RPMI8226 (cell line): ENCODE data around the gene NUP62.
"Not testable (repeated sequence)": the region's sequence is repeated elsewhere in the genome, so short reads cannot be mapped to it uniquely, and the experiment has no call there.

Experiments used
- DNase-seq: peaks from one replicate; pipeline ENCODE4 v3.0.0-alpha.2; 2015

The NUP62 gene, protein sequence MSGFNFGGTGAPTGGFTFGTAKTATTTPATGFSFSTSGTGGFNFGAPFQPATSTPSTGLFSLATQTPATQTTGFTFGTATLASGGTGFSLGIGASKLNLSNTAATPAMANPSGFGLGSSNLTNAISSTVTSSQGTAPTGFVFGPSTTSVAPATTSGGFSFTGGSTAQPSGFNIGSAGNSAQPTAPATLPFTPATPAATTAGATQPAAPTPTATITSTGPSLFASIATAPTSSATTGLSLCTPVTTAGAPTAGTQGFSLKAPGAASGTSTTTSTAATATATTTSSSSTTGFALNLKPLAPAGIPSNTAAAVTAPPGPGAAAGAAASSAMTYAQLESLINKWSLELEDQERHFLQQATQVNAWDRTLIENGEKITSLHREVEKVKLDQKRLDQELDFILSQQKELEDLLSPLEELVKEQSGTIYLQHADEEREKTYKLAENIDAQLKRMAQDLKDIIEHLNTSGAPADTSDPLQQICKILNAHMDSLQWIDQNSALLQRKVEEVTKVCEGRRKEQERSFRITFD

DNA sequence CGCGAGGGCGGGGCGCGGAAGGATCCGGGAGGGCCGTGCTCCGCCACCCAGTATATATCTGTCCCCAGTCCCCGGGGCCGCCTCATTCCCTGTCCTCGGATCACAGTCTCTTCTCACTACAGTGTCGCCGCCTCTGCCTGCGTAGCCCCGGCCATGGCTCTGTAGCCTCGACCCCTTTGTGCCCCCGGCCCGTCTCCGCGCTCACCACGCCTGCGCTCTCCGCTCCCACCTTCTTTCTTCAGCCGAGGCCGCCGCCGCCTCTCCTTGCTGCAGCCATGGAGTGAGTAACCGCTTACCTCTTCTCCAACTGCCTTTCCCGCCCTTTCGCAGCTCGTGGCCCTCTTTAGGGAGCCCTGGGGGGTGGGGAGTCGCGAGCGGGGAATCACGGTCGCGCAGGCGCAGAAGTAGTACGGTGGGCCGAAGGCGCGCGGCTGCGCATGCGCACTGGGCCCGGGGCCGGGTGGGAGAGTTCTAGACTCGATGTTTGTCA is at the start of gene NUP62, which contains the start of gene ATF5:
TSS of gene NUP62 (minus strand) at position 384 of the 490 bp plus-strand sequence. CDS start 19,697 bp downstream, outside the sequence.
TSS of gene ATF5 (plus strand) at position 85 of the 490 bp plus-strand sequence. CDS start 1,646 bp downstream, outside the sequence.
- DNase-seq, result peak; percentile 94

DNA sequence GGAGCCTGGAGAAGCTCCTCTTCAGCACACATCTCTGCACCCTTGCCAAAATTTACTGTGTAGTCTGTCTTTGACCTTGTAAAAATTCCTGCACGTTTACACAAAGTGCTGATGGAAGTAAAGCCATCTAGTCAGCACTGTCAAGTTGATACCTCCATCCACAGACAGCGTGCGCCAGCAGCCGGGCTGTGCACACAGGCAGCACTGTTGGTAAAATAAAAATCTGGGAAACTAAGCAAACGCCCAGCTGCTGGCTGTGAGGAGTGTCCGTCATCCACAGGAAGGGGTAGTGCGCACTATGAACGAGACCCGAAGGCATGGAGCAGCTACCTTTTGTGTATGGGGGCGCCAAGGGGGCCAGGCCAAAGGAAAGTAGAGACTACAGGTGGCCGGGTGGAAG is 49.0 kb upstream of the NUP62 start:
- no peak for DNase-seq

DNA sequence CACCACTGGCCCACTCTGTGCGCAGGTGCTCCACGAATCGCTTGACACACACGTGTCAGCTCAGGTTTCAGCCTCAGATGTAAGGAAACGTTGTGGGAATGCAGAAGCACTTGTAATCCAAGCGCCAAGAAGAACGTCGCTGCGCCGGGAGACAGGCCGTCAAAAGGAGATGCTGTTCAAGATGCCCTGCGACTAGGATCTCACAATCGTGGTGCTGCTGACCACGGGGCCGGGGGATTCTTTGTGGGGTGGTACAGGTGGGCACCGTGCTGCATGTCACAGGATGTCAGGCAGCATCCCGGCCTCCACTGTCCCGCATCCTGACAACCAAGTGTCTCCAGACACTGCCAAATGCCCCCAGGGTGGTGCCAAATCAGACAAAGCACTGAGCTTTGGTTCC is 48.6 kb upstream of the NUP62 start:
- no peak for DNase-seq

DNA sequence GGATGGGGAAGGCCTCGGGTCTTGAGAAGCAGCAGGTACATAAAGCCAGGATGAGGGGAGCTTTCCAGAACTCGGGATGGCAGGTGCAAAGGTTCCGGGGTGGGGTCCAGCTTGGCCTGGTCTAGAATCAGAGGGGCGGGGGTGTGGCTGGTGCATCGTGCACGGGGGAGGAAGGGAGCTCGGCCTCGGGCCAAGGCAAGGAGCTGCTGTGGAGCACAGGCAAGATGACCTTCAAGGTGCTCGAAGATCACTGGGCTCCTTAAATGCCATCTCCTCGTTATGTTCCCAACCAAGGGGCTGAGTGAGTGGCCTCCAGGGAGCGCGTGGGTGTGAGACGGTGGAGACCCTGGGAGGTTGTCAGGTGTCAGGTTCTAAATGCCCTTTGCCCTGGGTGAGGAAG is 47.8 kb upstream of the NUP62 start:
- DNase-seq, result no peak

DNA sequence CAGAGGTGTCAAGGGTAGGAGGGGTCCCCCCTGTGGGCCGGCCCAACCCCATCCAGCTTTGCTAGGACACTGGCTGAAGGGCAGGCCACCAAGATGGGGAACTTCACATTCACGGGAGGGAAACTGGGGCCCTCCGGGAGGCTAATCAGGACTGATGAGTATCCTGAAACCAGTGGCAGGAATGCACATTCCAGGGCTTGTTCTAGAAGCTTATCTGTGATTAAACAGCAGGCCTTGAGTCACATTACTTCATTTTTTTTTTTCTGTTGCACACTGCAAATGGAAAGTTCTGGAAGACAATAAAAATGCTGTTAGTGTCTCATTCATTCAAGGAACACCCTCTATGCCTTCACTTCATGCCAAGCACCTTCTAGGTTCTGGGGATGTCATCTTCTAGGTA is 47.2 kb upstream of the NUP62 start:
- DNase-seq, result no peak

DNA sequence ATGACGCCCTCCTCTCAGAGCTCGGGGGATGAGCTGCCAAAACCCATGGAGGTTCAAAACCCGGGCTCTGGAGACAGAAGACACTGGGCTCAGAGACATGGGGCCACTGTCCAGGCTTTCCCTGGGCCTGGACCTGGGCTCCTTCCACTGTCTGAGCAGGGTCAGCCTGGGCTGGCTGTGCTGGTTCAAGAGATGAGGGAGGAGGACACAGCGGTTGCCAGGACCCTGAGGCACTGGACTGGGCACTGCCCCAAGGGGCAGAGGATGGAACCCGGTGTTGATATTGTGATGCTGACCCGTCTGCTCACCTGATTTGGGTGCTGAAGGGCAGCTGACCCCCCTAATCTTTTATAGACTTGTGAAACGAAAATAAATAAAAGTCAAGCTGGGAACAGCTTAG is 45.7 kb upstream of the NUP62 start:
- DNase-seq, result no peak

DNA sequence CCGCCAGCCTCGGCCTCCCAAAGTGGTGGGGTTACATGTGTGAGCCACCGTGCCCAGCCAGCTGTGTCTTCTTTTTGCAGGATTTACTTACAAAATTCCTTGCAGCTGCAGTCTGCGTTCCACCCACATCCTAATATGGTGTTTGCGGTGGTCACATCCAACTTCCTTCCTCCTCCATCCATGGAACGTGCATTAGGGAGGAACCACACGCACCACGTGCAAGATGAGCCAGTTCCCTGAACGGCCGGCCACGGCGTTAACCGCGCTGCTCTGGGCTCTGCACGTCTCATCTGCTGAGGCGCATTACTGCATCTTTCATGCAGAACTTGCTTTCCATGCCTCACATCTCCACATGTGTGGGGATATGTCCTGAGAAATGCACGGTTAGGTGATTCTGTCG is 44.7 kb upstream of the NUP62 start:
- DNase-seq, result no peak

DNA sequence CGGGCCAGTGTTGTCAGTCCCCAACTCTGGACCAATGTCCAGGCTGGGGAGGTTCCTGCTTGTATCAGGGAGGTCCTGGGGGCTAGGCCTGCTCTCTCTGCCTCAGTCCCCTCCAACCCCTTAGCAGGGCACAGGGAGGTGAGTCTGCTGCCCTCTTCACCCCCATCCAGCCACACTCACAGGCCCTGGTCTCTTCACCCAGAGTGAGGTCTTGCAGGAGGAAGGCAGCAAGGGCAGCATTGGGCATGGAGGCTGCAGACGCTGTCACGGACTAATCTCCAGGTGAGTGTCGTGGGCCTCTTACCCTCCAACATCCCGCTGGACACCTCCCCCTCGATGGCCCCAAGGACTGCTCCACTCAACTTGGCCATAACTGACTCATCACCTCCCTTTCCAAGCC is 43.5 kb upstream of the NUP62 start:
- DNase-seq, result no peak

DNA sequence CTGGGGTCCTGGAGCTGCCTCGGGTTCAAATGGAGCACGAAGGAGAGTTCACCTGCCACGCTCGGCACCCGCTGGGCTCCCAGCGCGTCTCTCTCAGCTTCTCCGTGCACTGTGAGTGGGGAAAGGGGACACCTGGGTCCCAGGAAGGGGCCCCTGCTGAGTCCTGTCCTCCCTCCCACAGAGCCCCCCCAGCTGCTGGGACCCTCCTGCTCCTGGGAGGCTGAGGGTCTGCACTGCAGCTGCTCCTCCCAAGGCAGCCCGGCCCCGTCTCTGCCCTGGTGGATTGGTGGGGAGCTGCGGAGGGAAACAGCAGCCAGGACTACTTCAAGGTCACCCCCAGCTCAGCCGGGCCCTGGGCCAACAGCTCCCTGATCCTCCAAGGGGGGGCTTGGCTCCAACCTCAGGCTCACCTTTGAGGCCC is 42.7 kb upstream of the NUP62 start:
- DNase-seq, result no peak

DNA sequence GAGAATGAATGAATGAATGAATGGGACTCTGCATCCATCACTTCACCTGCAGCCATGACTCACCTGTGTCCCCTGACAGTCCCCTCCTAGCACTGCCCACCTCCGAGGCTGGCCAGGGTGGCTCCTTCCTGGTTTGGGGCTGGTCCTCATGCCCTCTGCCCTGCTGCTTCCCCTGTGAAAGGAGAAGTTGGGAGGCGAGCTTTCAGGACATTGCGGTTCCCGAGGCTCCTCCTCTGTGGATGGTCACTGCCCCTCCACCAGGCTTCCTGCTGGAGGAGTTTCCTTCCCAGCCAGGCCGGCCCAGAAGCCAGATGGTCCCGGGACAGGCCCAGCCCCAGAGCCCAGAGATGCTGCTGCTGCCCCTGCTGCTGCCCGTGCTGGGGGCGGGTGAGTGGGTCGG is 40.1 kb upstream of the NUP62 start:
- DNase-seq, result not testable (repeated sequence)

DNA sequence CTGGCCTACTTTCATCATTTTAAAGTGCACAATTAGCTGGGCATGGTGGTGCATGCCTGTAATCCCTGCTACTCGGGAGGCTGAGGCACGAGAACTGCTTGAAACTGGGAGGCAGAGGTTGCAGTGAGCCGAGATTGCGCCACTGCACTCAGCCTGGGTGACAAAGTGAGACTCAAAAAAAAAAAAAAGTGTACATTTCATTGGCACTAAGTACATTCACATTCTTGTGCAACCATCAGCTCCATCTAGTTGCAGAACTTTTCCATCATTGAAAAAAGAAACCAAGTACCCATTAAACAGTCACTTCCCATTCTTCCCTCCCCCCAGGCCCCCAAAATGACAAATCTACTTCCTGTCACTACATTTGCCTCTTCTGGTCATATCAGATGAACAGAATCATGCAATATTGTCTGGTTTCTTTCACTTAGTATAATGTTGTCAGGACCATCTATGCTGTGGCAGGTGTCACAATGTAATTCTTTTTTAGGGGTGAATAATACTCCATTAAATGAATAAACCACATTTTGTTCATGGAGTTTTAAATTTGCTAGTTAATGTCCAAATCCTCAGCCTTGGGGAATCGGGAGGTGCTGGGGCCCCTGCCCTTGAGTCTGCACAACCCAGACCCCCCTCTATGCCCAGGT is 39.1 kb upstream of the NUP62 start:
- no peak for DNase-seq

DNA sequence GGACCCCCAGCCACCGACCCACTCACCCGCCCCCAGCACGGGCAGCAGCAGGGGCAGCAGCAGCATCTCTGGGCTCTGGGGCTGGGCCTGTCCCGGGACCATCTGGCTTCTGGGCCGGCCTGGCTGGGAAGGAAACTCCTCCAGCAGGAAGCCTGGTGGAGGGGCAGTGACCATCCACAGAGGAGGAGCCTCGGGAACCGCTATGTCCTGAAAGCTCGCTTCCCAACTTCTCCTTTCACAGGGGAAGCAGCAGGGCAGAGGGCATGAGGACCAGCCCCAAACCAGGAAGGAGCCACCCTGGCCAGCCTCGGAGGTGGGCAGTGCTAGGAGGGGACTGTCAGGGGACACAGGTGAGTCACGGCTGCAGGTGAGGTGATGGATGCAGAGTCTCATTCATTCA is 31.7 kb upstream of the NUP62 start, which contains the start of gene SIGLEC11:
TSS of gene SIGLEC11 (minus strand) at position 193 of the 400 bp plus-strand sequence. CDS start at position 102, 91 bp downstream.
- DNase-seq, result not testable (repeated sequence)

DNA sequence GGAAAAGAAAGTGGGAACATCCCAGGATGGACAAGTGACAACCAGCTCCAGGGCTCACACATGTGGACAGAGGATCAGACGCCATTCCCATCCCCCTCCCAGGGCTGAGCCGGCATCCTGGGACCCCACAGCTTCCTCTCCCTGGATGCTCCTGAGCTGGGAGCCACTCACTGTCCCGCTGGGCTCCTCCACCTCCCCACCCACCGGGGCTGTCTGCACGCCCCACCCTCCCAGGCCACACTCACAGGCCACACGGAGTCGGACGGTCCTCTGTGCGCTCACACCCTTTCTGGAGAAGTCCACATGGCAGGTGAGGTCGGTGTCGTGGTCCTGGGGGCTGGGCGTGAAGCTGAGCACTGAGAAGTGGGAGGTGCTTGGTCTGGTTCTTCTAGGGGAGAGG is 30.6 kb upstream of the NUP62 start:
- not testable (repeated sequence) for DNase-seq

DNA sequence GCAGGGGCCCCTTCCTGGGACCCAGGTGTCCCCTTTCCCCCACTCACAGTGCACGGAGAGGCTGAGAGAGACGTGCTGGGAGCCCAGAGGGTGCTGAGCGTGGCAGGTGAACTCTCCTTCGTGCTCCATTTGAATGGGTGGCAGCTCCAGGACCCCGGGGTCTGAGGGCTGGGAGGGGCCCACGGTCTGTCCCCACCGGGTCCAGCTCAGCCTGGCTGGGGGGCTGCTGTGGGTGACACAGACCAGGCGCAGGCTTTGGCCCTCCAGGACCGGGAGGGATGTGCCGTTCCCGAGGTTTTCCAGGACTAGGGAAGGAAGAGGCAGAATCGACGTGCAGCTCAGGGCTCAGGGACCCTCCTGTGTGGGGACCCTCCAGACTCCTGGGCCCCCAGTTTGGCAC is 29.3 kb upstream of the NUP62 start:
- DNase-seq, result not testable (repeated sequence)

DNA sequence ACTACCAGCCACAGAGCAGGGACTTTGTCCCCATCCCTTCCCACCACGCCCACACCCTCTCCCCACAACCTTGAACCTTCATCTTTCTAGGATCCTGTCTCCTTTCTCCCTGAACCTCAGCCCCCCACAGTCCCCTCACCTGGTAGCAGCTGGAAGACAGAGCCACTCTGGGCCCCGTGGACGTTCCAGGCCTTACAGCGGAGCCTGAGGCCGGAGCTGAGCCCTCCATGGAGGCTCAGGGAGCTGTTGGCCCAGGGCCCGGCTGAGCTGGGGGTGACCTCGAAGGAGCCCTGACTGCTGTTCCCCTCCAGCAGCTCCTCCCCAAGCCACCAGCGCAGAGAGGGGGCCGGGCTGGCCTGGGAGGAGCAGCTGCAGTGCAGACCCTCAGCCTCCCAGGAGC is 28.8 kb upstream of the NUP62 start:
- DNase-seq, result not testable (repeated sequence)

DNA sequence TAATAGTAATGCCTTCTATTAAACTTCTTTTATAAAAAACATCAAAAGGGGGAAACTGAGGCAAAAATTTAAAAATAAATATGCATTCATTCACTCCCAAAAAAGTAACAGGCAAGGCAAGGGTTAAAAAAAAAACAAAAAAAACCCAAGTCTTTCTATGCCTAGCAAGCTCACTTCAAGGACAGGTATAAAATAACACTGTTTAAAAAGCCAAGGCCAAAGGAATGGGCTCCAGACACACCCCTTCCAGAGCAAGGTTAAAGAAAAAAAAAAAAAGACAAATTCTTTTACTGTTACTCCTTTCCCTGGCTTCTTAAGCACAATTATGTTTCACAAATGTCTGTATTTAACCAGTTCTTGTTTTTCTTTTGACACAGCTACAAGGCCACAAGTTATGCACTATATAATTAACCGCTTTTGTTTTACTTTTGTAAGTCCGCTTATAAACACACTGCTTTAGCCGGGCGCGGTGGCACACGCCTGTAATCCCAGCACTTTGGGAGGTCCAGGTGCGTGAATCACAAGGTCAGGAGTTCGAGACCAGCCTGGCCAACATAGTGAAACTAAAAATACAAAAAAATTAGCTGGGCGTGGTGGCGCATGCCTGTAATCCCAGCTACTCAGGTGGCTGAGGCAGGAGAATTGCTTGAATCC is 28.1 kb upstream of the NUP62 start:
- no peak for DNase-seq

DNA sequence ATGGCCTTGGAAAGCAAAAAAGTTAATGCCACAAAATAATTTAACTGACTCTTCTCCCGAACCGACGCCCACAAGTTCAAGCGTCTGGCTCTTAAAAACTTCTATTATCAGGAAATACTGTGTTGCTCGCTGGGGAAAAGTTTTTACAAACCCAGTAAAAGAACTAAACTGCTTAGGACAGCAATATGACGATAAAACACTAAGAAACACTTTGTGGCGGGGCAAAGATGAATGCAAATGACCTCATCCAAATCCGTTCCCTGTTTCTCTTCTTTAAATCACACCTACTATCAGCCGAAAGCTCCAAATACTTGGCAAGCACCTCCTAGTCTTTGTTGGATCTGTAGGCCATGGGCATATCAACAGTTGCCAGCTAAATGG is 26.8 kb upstream of the NUP62 start:
- DNase-seq, result no peak

DNA sequence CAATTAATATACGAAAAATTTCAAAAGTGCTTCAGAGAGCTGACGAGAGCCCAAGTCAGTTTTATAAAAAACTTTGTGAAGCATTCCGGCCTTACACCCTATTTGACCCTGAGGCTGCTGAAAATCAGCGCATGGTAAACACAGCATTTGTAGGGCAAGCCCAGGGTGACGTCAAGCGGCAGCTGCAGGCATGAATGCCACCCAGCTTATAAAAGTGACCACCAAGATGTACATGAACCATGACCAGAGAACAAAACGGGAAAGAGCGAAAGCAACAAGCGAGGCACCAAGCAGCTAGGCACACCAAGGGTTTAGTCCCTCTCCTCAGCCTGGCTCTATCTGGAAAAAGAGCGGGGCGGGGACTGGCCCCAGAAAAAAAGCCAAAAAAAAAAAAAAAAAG is 25.6 kb upstream of the NUP62 start:
- no peak for DNase-seq

DNA sequence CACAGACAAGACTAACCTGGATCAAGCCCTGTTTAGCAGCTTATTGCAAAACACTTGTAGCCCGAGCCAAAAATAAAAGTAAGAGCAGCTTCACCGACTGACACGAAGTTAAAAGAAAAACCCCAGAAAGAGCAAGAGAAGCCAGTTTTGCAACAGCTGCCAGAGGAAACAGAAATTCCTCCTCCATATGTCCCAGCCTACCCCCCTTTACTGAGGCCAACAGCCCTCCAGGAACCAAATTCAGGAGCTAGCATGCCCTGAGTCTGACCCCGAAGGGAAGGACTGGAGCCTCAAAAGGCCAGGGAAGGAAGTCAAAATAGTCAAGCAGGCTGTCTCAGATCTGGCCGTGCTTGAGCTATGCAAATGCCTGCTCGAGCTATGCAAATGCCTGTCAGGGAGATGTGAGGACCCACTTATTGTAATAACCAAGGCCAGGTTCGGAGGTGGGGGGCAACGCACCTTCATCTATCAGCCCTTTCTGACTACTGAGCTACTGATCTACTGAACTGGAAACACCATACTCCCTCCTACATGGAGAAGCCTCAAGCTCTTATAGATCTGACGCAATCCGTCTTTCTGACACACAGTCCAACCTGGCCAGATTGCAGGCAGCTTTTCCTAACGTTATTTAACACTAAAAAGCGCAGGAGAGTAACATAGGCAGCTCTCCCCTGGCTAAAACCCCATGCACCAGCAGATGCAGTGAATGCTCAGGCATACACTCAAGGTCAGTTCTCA is 25.0 kb upstream of the NUP62 start:
- no peak for DNase-seq

DNA sequence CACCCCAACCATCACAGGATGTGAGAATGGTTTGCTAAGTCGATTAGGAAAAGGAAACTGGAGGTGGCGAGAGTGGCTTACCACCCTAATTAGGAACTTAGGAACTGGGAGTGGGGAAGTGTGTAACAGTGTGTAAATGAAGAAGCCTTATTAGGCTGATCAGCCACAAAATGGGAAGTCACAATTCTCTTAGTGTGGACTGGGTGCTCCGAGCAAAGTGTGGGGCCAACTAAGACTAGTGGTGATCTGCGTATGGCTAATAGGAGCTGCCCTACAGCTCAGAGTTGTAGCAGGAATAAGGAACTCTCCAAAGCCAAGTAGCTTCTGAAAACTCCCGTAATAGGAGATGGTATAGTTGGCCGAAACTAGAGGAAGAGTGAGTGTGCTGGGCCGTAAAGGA is 24.1 kb upstream of the NUP62 start:
- no peak for DNase-seq

DNA sequence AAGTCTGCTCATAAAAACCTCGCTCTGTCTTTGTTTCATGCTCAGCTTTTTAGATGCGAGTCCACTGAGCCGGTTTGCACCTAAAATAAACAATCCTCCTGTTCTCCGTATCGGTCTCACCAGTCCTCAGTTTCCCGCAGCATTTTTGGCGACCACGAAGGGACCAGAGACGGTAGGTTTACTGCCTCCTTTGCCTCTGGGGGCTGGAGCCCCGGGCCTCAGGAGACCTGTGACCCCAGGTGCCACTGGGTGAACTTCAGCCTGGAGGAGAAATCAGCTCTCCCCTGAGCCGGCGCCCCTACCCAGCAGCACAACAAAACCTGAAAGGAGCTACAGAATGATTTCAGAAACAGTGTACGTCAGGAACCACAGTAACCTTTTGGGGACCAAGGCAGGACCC is 23.6 kb upstream of the NUP62 start:
- no peak for DNase-seq

DNA sequence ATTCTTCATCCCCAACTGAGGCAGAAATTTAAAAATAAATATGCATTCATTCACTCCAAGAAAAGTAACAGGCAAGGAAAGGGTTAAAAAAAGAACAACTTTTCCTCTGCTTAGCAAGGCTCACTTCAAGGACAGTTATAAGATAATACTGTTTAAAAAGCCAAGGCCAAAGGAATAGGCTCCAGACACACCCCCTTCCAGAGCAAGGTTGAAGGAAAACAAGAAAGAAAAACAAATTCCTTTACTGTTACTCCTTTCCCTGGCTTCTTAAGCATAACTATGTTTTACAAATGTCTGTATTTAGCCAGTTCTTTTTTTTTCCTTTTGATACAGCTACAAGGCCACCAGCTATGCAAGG is 23.2 kb upstream of the NUP62 start:
- no peak for DNase-seq
